Lung (tissue), 12 donors: ENCODE data around the gene RGS10. TPM values are rescaled to one million over a fixed set of nuclear protein-coding genes. Genes with fewer than 3 reads are reported as not detected.

ENCODE experiments used
- ATAC-seq: fragments of 200-7000 bp; cut with Tn5 transposase; one replicate; pipeline ENCODE4 v1.9.1; 2020; ENCODE audit warnings: moderate number of reproducible peaks; ENCODE audit not compliant: insufficient read depth, low FRiP score
- DNase-seq, 3 donors: peaks; one replicate each; pipeline ENCODE4 v3.0.0-alpha.2; 2013 to 2017
- H3K27ac ChIP-seq, 2 donors: one replicate each; pipeline ENCODE4 v1.5.1; 2013; ENCODE audit warnings: mild to moderate bottlenecking in 2 of 2, moderate library complexity in 2 of 2, control low read depth in 1 of 2, inconsistent platforms in 1 of 2, low read depth in 1 of 2, low read length in 1 of 2
- H3K27me3 ChIP-seq, 3 donors: one replicate each; pipeline ENCODE4 v1.5.1; 2013; ENCODE audit warnings: low read length in 2 of 3; ENCODE audit not compliant: control insufficient read depth in 3 of 3, insufficient read depth in 3 of 3
- H3K36me3 ChIP-seq, 4 donors: one replicate each; pipeline ENCODE4 v1.5.1; 2013; ENCODE audit warnings: low read length in 4 of 4, mild to moderate bottlenecking in 1 of 4, moderate library complexity in 1 of 4; ENCODE audit not compliant: control insufficient read depth in 4 of 4, insufficient read depth in 4 of 4
- H3K4me1 ChIP-seq, 5 donors: one replicate each; pipeline ENCODE4 v1.5.1; 2013; ENCODE audit warnings: low read length in 5 of 5, mild to moderate bottlenecking in 2 of 5, moderate library complexity in 1 of 5; ENCODE audit not compliant: control insufficient read depth in 5 of 5, insufficient read depth in 5 of 5
- H3K4me3 ChIP-seq: one replicate; pipeline ENCODE4 v1.5.1; 2013; ENCODE audit warnings: mild to moderate bottlenecking, control low read depth, moderate library complexity
- H3K9ac ChIP-seq, 2 donors: one replicate each; pipeline ENCODE4 v1.5.1; 2013; ENCODE audit warnings: low read length in 2 of 2, control low read depth in 1 of 2; ENCODE audit not compliant: insufficient read depth in 1 of 2
- H3K9me3 ChIP-seq, 4 donors: one replicate each; pipeline ENCODE4 v1.5.1; 2013; ENCODE audit warnings: low read length in 3 of 4, mild to moderate bottlenecking in 1 of 4, moderate library complexity in 1 of 4; ENCODE audit not compliant: control insufficient read depth in 4 of 4, insufficient read depth in 3 of 4
- CTCF ChIP-seq: IDR thresholded peaks from 2 replicates; pipeline ENCODE4 v1.5.1; 2012; ENCODE audit warnings: mild to moderate bottlenecking; ENCODE audit errors: control extremely low read depth, extremely low read depth
- whole genome bisulfite sequencing, 2 donors: extraction: QIAGEN DNeasy Blood & Tissue Kit; methylation state at CpG; one replicate each; pipeline ENCODE4 v1.1.7; 2013; 5-methylcytosine and 5-hydroxymethylcytosine counted together
- polyA plus RNA-seq, 2 donors: library from polyadenylated mRNA; stranded (reverse); fragments of 200-250 nt; gene quantifications; one replicate each; pipeline ENCODE4 v1.2.1, GENCODE V29; 2013
- total RNA-seq, 2 donors: library from RNA; depleted of rRNA in 1 of 2; stranded (reverse); fragments of >200 nt in 1 of 2; gene quantifications; one replicate each; pipeline ENCODE4 v1.2.1, GENCODE V29; 2014 to 2021
- donor health status: control.
- donor health status: control.
- donor health status: Bipolar disorder and iron deficiency.
- donor health status: healthy.
- donor health status: DM: yes; HTN: yes; CAD: no.

Gene RGS10
- total and polyA plus RNA-seq, 4 donors = 17.0 to 43.4 (median 29.8) TPM

DNA sequence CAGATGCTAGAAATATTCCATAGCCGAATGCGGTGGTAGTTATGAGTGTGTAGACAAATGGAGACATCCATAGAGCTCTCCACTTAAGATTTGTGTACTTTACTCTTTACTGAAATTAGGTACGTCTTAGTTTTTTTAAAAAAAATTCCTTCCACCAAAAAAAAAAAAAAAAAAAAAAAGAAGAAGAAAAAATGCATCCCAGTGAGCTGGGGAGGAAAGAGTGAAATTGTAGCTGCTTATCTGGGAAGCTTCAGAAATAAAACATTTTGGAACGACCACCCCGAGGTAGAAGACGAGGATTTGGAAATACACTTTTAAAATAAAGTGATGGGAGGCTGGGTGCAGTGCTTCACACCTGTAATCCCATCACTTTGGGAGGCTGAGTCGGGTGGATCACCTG lies 53.8 kb downstream of the RGS10 start:
- Histone ChIP-seq H3K27ac (no peak overlapping the region), H3K4me1 (peaks cover 0 to 8% (median 0%) of the 10 kb centered on the region in 5 donors), H3K9me3 (no peaks in the 10 kb centered on the region), H3K36me3 (no peaks in the 10 kb centered on the region), H3K27me3 (no peaks in the 10 kb centered on the region), H3K4me3 (no peak overlapping the region), H3K9ac (no peak overlapping the region)
- DNase-seq (no peak), ATAC-seq (no peak)
- no peak for TF ChIP-seq CTCF
- WGBS, 2 donors = 82 to 89% methylated on average over 7 of the region's 7 CpGs

DNA sequence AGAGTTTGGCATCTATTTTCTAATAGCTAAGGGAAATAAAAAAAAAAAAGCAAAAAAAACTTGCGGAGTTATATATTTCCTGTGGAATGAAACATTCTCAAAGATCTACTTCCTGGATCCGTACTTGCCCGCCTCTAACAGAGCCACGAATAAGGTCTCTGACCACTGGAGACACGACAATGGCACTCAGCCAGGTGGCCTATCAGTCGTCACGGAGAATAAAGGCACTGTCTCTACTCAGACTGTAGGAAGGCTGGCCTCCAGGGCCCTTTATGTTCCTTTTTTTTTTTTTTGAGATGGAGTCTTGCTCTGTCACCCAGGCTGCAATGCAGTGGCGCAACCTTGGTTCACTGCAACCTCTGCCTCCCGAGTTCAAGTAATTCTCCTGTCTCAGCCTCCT lies 58.7 kb downstream of the RGS10 start:
- no peak for TF ChIP-seq CTCF
- no peaks in the 10 kb centered on the region for H3K36me3 ChIP-seq
- 61 to 71% methylated on average over 9 of the region's 9 CpGs for WGBS, 2 donors
- no peaks in the 10 kb centered on the region for H3K4me1 ChIP-seq
- H3K4me3 ChIP-seq = no peak overlapping the region
- H3K9me3 ChIP-seq = peaks cover 0 to 2% (median 0%) of the 10 kb centered on the region in 4 donors
- ATAC-seq = no peak
- H3K9ac ChIP-seq = no peak overlapping the region
- DNase-seq = no peak
- no peak overlapping the region for H3K27ac ChIP-seq
- H3K27me3 ChIP-seq = no peaks in the 10 kb centered on the region

- peaks cover 0 to 2% (median 0%) of the 10 kb centered on the region in 3 donors for H3K27me3 ChIP-seq
- H3K27ac ChIP-seq = no peak overlapping the region
- no peaks in the 10 kb centered on the region for H3K4me1 ChIP-seq
- no peak for TF ChIP-seq CTCF
- ATAC-seq (no peak), DNase-seq (no peak)
- H3K4me3 ChIP-seq = no peak overlapping the region
- WGBS, 2 donors = 69 to 81% methylated on average over 6 of the region's 6 CpGs
- H3K9ac ChIP-seq = no peak overlapping the region
- H3K36me3 ChIP-seq = no peaks in the 10 kb centered on the region
- H3K9me3 ChIP-seq = peaks cover 0 to 2% (median 0%) of the 10 kb centered on the region in 4 donors
Measured at GRCh38 chr10:119483001-119483400, 59.5 kb downstream of the RGS10 start.

GRCh38 chr10:119481781-119482426 lies 60.6 kb downstream of the RGS10 start:
- no peak for DNase-seq
- Histone ChIP-seq H3K27me3 (peaks cover 0 to 8% (median 6%) of the 10 kb centered on the region in 3 donors), H3K4me3 (no peak overlapping the region), H3K27ac (no peak overlapping the region), H3K4me1 (no peaks in the 10 kb centered on the region), H3K9me3 (peaks cover 0 to 2% (median 0%) of the 10 kb centered on the region in 4 donors), H3K9ac (no peak overlapping the region), H3K36me3 (no peaks in the 10 kb centered on the region)
- ATAC-seq = no peak
- no peak for TF ChIP-seq CTCF
- 91 to 95% methylated on average over 12 of the region's 12 CpGs for WGBS, 2 donors
